NCI-H526 (cell line): ENCODE data around the gene TAS2R3.
"Not testable (repeated sequence)": the region's sequence is repeated elsewhere in the genome, so short reads cannot be mapped to it uniquely, and the experiment has no call there.

Experiments
- DNase-seq, 2 experiments: peaks; one replicate each; lab custom pipeline; 2025; lab: John Stamatoyannopoulos, UW

Gene TAS2R3, protein sequence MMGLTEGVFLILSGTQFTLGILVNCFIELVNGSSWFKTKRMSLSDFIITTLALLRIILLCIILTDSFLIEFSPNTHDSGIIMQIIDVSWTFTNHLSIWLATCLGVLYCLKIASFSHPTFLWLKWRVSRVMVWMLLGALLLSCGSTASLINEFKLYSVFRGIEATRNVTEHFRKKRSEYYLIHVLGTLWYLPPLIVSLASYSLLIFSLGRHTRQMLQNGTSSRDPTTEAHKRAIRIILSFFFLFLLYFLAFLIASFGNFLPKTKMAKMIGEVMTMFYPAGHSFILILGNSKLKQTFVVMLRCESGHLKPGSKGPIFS

DNA sequence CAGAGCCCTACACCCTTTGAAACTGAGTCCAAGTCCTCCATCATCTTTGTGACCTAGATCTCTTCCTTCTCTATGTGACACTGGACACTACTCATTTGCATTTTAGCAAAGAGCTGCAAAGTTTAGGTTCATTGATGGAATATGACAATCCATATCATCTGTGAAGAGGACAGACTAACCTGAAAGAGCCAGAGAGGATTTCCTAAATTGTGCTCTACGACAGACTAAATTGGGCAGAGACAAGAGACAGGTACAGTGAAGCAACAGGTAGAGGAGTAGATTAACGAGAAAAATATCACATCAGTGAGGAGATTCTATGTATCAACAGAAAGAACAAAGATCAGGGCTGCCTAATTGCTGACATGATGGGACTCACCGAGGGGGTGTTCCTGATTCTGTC is at the start of gene TAS2R3:
TSS of gene TAS2R3 (plus strand) at position 301 of the 400 bp plus-strand sequence. CDS start at position 363, 62 bp downstream.
- DNase-seq, result no peak

DNA sequence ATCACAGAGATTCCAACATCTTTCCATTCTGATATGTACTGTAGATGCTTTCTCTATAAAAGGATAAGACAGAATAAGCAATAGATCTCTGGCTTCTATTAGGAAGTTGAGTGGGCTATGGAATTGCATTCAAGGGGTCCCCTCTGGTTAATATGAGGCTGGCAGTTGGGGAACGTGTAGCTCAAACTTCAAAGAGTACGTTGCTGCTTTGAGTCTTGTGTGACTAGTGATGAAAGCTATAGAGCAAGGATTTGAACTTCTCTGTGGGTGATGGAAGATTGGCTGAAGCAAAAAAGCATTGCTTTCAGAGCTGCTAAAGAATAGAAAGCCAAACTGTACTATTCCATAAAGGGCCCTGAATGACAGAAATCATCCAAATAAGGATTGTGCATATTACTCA is 49.3 kb upstream of the TAS2R3 start:
- DNase-seq, result no peak

DNA sequence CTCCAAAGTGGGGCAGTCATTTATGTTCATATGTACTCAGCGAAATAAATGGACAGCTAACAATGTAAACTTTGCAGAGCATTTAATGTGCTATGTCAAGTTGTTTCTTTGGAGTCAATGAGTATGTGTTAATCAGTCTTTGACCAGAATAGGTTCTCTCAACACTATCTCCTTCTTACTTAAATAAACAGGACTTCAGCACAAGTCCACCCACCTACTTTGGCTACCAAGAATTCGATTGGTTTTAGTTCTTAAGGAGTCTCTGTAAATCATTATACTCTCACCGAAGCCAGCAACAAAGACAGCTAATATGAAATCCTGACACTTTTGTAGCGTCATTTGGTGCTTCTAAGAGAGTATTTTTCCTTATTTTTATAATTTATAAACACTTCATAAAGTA is 48.9 kb upstream of the TAS2R3 start:
- DNase-seq, result no peak

DNA sequence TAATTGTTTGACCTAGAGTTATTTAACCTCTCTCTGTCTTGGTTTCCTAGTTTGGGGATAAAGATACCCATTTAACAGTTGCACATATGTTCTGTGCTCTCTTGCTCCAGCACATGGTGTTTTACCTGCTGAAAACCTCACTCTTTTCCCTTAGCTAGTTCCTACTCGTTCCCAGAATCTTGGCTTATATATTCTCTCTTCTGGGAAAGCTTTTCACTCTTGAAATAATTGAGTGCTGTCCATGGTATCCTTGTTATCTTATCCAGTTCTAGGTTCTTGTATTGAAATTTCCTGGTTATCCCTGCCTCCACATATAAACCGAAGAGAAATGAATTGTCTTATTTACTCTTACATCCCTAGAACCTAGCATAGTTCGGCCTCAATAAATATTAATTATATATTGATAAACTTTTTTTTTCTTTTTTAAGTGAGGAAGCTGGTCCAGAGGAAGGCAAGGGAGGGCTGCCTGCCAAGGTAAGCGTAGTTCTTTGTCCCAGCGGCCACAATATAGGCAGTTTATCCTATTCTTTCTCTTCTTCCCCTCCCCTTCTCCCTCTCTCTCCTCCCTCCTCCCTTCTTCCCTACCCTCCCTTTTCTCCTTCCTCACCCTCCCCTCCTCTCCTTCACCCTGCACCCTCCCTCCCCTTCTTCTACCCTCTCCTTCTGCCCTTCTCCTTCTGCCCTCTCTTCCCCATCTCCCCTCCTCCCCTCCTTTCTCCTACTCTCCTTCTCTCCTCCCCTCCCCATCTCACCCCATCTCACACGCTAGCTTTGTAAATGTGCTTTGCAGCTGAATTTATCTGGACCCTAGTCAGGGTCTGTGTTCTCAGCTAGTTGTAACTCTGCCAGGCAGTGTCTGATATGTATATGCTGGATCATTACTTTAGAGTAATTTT is 47.9 kb upstream of the TAS2R3 start:
- no peak for DNase-seq

DNA sequence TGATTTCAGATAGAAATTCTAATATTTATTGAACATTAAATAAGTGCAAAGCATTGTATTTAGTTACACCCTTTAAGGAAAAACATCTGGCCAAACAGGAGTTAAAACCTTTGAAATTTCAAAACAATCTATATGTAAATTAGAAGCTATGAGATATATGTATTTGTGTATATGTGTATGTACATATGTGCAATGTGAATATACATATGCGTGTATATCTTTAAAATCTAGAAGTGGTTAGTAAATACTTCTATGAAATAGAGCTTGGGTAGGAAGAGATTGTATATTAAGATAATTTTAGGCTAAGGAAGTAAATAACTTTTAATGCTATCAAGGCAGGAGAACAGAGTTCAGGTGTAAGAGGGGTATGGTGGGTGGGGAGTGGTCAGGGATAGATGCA is 46.4 kb upstream of the TAS2R3 start:
- peak in 1 of 2 experiments; percentile 34 for DNase-seq

DNA sequence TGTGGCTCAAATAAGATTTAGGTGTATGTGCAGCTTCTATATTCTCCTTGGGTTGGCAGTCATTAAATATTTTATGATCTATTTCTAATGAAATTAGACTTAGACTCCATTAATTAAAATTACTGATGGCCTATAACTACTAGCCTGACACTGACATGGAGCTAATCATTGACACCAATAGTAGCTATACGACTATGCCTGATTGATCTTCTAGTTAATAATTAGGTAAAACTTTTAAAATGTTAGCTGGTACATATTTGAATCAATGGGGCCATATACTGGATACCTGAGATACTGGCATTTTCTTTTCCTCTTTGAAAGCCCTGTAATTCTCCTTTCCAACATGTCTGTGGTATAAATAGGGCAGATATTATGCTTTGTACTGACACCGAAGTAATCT is 41.4 kb upstream of the TAS2R3 start:
- DNase-seq, result no peak

DNA sequence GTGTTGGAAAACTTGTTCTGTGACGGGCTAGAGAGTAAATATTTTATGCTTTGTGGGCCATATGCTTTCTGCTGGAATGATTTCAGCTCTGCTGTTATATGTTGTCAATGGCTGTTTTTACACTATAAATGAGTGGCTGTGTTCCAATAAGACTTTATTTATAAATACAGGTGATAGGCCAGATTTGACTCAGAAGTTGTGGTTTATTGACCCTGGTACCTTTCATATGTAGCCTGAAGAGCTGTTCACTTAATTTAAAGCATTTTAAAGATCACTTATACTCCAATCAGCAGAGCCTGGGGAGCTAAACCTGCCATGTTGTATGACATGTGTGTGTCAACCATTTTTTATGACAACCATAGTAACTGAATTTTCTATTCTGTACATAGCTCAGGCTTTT is 34.9 kb upstream of the TAS2R3 start:
- no peak for DNase-seq

DNA sequence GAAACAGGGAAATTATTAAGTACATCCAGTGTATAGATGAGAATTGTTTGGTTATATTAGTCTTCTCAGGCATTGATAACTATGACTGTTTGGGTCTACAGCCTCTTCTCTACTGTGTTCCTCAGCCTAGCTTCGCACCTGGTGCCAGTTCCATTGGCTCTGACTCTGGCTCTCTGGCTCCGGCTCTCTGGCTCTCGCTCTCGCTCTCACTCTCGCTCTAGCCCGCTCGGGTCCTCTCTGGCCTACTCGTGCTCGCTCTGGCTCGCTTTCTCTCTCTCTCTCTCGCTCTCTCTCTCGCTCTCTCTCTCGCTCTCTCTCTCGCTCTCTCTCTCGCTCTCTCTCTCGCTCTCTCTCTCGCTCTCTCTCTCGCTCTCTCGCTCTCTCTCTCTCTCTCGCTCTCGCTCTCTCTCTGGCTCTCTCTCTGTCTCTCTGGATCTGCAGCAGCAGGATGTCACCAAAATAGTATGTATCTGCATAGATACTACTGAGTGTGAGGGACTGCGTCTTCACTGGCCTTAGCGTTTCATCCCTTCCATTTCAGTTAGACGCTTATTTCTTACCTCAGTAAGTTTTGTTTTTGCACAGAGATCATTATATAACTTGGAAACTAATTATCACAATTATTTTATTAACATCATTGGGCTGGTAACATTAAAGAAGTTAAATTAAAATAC is 32.3 kb upstream of the TAS2R3 start:
- DNase-seq, result no peak

DNA sequence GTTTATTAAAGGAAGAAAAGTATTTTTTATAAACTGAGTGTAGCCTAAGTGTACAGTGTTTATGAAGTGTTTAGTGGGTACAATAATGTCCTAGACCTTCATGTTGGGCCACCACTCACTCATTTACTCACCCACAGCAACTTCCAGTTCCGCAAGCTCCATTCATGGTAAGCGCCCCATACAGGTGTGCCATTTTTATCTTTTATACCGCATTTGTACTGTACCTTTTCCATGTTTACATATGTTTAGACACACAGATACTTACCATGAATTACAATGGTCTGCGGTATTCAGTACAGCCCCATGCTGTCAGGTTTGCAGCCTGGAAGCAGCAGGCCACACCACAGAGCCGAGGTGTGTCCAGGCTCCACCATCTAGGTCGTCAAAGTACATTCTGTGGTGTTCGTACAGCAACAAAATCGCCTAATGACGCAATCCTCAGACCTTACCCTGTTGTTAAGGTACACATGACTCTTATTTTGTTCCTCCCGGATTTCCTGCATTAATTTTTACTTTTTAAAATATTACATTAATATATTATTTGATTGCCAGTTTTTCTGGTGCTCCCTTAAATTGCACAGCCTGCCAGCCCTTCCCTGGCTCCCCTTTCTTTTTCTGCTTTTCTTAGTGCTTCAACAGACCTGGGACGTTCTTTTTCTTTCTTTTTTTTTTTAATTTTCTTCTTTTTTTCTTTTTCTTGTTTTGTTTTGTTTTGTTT is 26.6 kb upstream of the TAS2R3 start:
- peak; percentile 16 to 35 for DNase-seq

DNA sequence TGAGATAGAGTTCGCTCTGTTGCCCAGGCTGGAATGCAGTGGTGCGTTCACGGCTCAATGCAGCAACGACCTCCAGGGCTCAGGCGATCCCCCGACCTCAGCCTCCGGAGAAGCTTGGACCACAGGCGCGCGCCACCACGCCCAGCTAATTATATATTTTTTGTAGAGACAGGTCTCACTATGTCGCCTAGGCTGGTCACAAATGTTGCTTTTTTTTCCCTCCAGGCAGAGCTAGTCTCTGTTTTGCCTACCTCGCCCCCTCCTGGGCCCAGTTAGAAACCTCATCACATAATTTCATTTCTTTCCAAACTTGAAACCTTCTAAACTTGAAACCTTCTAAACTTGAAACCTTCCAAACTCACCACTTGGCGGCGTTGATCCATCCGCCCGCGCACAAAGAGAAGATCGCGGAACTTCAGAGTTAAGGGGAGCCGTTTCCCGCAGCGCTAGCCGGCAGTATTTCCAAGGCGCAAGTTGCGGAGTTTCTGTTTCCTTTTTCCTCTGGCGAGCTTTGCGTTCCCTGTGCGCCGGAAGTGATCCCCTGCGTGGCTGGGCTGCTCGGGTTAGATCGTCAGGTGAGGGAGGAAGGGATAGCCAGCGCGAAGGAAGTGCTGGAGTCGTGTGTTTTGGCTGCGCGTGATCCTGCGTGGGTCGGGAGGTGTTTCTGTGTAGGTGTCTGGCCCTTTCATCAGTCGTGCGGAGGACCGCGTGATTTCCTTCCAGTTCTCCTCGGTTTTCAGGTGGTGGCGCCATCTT is 25.9 kb upstream of the TAS2R3 start, which contains the start of gene SSBP1:
TSS of gene SSBP1 (plus strand) at position 523 of the 756 bp plus-strand sequence. CDS start 809 bp downstream, outside the sequence.
- DNase-seq, result peak; percentile 98 to 99

DNA sequence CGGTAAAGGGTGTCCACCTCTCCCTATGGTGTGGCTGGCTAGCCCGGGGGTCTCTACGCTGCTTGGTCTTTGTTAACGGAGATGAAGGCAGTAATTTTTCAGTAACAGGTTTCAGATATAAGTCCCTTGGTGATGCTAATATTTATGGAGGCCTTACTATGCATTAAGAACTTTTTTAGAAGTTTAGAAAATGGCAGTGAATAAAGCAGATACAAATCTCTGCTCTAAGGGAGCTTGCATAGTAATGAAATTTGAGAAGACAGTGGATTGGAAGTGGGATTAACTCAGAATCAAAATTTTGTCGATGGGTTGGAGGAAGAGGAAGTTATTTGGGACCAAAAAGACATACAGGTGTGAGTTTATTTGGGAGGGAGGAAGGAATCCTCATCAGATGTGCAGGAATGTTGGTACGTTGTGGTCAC is 25.3 kb upstream of the TAS2R3 start:
- no peak for DNase-seq

DNA sequence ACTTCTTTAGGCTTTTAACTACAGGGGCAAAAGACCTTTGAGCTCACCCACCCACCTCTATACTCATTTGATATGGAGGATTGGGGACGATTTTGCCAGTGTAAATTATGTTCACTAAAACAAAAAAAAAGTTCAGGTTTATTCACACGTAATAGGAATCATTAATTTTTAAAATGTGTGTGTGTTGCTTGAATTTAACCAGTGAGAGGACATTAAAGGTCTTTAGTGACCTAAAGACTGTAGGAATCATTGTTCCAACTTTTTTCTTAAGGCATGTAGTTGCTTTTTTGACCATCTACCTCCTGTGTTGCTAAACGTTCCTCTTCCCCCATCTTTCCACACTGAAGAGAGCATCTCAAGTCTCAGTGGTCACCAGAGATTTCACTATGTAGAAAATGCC is 24.6 kb upstream of the TAS2R3 start:
- no peak for DNase-seq

DNA sequence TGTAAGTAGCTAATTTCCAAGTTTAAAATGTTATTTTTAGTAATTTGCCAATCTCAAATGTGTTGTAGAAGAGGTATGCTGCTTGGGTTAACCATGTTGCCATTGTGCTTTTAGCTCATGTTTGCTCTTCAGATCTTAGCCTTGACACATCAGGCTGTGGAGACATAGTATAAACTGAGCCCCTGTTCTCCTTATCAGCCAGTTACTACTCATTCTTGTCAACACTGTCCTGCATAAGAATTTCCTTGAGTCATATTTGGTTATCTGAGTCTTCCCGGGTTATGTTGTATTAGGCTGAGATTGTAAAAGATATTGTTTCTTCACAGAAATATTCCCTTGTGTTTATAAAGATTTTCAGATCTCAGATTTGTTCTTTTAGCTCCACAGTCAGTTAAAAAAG is 21.7 kb upstream of the TAS2R3 start:
- no peak for DNase-seq

DNA sequence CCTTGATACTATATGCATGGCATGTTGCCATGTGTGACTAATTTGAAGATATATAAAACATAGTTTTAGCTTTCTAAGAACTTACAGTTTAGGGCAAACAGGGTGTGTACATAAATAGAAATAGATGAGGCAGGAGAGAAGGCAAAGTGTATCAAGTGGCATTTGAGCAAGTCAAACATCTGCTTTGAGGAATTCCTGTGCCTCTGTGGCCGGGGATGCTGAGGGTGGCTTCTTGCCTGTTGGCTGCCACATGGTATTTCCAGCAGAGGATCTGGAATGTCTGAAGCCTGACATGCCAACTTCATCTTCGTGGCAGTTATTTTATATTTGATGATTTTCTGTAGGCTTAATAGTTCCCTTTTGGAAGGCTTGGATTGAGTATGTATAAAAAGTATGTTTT is 19.8 kb upstream of the TAS2R3 start:
- DNase-seq, result no peak

DNA sequence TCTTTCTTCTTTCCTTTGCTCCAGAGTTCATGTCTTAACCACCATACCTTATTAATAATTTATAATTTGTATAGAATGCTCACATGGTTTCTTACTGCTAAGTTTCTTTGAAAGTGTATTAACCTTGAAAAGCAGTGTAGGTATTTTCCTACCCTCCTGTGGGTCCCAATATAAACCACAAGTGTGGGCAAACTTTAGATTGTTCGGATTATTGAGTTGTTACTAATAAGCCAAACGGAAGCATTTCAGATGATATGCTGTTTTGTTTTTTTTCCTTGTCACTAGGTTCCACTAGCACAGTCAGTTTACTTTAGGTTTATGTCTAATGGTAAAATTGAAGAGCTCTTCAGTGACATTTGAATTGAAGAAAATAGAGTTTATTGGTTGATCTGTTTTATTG is 15.5 kb upstream of the TAS2R3 start:
- no peak for DNase-seq

DNA sequence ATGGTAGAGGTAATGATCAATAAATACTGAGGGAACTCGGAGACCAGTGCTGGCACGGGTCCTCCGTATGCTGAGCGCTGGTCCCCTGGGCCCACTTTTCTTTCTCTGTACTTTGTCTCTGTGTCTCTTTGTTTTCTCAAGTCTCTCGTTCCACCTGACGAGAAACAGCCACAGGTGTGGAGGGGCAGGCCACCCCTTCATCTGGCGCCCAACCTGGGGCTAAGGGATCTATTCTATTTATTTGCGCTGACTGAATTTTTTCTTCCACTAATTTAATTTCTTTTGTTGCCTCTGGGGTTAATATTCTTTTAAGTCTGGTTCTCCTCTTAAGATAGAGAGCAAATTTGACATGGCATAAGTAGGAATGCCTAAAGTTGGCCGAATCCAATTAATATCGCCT is 12.0 kb upstream of the TAS2R3 start:
- DNase-seq, result peak in 1 of 2 experiments; percentile 24

DNA sequence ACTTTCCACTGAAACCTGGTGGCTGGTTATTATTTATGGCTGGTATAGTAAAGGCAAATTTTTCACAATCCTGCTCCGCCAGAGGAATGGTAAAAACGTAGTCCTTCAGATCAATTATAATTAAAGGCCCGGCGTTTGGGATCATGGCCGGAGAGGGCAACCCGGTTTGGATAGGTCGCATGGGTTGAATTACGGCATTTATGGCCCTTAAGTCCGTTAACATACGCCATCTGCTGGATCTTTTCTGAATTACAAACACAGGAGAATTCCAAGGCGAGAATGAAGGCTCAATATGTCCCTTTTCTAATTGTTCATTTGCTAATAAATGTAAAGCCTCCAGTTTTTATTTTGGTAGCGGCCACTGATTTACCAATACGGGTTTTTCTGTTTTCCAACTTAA is 11.3 kb upstream of the TAS2R3 start:
- peak in 1 of 2 experiments; percentile 27 for DNase-seq

DNA sequence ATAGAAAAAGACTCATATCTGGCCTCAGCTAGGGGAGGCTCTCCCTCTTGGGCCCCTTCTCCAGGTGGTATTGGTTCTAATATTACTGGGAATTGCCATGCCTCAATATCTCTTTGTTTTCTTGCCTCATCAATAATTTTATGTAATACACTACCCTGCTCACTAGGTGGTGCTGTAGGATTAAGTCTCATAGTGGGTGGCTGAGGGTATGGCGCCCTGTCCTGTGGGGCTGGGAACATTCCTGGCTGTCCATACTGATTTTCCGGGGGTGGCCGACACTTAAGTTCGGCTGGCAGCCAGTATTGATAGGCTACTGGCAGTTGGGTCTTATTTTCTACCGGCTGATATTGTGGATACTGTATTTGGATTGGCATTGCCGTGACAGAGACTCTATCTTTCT is 9.0 kb upstream of the TAS2R3 start:
- DNase-seq, result peak; percentile 21 to 71

DNA sequence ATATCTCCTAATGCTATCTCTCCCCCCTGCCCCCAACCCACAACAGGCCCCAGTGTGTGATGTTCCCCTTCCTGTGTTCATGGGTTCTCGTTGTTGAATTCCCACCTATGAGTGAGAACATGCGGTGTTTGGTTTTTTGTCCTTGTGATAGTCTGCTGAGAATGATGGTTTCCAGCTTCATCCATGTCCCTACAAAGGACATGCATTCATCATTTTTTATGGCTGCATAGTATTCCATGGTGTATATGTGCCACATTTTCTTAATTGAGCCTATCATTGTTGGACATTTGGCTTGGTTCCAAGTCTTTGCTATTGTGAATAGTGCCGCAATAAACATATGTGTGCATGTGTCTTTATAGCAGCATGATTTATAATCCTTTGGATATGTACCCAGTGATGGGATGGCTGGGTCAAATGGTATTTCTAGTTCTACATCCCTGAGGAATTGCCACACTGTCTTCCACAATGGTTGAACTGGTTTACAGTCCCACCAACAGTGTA is 6.2 kb downstream of the TAS2R3 start:
- not testable (repeated sequence) for DNase-seq

DNA sequence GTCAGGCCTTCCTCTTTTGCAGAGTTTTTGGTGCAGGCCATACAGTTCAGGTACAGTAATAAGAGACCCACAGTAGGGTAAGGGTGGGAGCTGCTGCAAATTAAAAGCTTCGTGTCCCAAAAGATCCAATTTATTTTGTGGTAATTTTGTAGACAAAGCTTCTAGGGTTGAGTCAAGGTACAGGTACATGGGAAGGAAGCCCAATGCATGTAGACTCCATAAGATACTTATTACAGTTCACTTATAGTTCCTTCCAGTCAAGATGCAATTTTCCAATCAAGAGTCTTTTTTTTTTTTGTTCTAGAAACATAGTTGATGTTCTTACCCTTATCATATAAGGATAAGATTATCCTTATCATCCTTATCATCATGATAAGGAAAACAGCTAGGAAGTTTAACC is 12.5 kb downstream of the TAS2R3 start, which contains the start of gene TAS2R4:
TSS of gene TAS2R4 (plus strand) at position 301 of the 400 bp plus-strand sequence. CDS start 1,815 bp downstream, outside the sequence.
- no peak for DNase-seq
